HK-2 (cell line): Measurements from ENCODE around the gene NME7.
A peak's percentile ranks its signal among the peaks of the same experiment; 100 is the strongest.
"Not testable (repeated sequence)": the region's sequence is repeated elsewhere in the genome, so short reads cannot be mapped to it uniquely, and the experiment has no call there.

Experiments used
- DNase-seq: peaks from one replicate; pipeline ENCODE4 v3.0.0-alpha.2; 2018; ENCODE audit not compliant: unreplicated experiment

NME7 gene

DNA sequence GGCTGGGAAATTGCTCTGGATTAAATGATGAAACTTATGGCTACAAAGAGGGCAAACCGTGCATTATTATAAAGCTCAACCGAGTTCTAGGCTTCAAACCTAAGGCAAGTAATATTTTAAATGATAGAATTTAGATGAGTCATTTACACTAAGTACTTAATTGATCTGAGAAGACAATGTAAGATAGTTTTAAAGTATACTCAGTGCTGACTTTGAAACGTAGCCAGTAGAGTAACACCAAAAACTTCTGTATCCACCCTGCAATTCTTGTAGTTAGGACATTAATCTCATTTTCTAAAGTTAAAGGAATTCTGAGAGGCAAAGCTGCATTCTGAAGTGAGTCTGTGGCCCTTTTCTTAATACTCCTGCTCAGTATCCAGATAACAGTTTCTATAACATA, 240.3 kb downstream of the NME7 start:
- no peak for DNase-seq

- no peak for DNase-seq
These were observed 241.3 kb downstream of the NME7 start for GRCh38 chr1:169126335-169126734.

DNA sequence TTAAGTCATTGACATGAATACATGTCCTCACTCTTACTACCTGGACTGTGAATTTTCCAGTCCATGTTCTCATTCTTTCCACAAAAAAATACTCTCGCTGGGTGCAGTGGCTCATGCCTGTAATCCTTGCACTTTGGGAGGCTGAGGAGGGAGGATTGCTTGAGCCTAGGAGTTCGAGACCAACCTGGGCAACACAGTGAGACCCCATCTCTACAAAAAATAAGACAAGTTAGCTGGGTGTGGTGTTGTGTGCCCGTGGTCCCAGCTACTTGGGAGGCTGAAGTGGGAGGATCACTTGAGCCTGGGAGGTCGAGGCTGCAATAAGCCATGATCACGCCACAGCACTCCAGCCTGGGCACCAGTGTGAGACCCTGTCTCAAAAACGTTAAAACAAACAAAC, 242.0 kb downstream of the NME7 start:
- not testable (repeated sequence) for DNase-seq

DNA sequence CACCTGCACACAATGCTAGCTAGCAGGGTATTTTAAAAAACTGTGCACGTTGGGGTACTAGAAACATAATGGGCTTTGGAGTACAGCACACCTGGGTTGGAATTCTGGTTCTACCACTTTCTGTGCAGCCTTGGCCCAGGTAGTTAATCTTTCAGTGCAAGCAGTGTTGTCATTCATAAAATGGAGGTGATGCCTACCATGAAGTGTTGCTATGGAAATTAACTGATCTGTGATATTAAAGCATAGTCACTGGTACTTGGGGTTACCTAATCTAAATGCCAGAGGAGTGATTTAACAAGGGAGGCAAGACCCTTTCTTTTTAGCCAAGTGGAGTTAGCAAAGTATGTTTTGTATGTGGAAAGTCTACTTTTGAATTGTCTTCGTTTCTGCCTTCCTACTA, 243.1 kb downstream of the NME7 start:
- no peak for DNase-seq

- DNase-seq, result no peak
These were observed 244.6 kb downstream of the NME7 start for GRCh38 chr1:169122976-169123375.

DNA sequence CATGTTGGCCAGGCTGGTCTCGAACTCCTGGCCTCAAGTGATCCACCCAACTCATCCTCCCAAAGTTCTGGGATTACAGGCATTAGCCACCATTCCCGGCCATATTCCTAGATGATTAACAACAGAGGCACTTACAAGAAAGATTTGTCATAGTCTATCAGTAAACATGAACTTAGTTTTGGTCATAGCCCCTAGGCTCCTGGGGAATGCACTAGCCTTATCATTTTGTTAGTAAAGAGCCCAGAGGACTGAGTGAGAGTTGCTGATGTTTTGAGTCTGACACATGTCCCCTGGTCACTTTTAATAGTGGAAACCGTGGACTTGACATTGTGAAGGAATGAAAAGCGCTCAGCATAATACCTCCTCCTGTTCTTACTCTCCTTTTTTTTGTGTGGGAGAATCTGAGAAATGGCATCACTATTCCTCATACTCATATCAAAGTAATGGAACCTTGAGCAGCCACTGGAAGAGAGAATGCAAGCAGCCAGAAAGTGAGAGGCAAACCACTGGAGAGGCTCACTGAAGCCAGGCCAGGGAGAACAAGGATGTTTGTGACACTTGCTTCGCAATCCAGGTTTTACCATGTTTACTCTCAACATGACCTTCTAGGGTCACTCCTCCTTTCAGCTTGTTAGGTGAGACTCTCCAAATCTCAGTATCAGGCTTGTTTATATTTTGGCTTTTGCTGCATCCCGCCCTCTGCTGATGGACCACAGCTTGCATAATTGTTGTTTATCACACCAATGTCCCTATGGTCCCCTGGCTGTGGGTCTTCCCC, 246.3 kb downstream of the NME7 start:
- DNase-seq, result no peak

GRCh38 chr1:169120066-169120465, 247.5 kb downstream of the NME7 start:
- DNase-seq, result no peak

GRCh38 chr1:169119405-169119804, 248.2 kb downstream of the NME7 start:
- DNase-seq, result no peak

DNA sequence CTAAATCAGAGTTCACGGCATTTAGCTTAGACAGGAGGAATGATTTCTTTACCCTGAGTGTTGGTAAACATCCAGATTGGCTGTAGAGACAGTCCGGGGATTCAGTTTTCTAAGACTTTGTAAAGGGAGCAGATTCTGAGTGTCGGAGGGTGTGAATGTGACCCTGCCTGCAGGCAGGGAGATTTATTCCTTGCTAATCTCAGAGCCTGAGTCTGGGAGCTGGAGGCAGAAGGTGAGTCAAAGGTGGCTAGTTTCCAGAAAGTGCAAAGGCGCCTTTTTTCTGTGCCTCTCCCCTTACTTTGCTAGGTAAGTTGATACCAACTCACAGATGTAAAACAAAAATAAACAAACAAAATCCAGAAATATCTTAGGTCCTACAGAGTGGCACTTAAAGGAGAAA, 249.4 kb downstream of the NME7 start:
- no peak for DNase-seq

GRCh38 chr1:169117599-169117998, 250.0 kb downstream of the NME7 start:
- DNase-seq, result no peak

GRCh38 chr1:169117014-169117413, 250.6 kb downstream of the NME7 start:
- no peak for DNase-seq

DNA sequence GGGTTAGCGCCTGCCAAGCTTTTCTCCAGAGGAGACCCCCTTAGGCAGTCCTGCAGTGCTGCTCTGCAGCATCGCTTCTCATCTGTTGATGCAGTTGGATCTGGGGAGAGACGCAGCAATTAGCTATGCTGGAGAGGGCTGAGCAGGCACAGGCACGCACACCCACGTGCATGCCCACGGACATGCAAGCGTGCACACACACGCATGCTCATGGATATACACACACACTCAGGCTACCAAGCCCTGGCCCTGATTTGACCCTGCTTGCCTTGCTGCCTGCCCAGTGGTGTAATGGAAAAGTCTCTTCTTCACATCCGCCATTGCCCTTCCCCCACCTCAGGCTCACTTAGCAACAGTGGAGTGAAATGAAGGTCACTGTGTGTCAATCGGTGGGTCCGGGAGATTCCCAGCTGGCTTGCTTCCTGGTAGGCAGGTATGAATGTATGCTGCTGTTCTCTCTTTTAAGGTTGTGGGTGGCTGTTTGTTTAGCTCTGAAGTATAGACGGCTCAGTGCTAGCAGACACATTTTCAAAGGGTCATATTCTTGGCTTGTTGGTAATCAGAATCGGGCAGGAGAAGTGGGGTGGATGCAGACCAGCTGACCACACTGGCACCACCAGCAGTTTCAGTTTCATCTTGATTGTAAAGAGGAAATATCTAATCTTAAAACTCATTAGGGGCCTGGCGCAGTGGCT, 251.6 kb downstream of the NME7 start:
- peak; percentile 50 for DNase-seq

- DNase-seq, result peak; percentile 77
These were observed 253.9 kb downstream of the NME7 start for GRCh38 chr1:169113613-169114119.

- no peak for DNase-seq
These were observed 255.4 kb downstream of the NME7 start for GRCh38 chr1:169112241-169112640.

DNA sequence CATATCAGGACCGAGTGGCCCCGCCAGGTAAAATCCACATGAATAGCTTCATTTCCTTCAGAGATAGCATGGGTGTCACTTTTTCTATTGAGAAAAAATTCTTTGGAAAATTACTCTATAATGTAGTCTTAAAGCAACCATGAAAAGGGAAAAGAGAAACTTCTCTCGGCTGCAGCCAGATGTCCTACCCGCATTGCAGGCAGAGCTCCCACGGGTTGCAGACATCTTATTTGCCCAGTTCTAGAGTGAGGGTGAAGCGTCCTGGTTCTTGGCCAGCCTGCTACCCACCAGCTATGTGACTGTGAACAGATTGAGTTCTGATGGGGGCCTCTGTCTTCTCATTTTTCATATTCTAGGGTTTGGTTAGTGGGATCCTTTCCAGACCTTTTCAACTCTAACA, 256.1 kb downstream of the NME7 start:
- no peak for DNase-seq

GRCh38 chr1:169110689-169111447, 256.7 kb downstream of the NME7 start:
- no peak for DNase-seq

GRCh38 chr1:169110236-169110635, 257.4 kb downstream of the NME7 start:
- no peak for DNase-seq

DNA sequence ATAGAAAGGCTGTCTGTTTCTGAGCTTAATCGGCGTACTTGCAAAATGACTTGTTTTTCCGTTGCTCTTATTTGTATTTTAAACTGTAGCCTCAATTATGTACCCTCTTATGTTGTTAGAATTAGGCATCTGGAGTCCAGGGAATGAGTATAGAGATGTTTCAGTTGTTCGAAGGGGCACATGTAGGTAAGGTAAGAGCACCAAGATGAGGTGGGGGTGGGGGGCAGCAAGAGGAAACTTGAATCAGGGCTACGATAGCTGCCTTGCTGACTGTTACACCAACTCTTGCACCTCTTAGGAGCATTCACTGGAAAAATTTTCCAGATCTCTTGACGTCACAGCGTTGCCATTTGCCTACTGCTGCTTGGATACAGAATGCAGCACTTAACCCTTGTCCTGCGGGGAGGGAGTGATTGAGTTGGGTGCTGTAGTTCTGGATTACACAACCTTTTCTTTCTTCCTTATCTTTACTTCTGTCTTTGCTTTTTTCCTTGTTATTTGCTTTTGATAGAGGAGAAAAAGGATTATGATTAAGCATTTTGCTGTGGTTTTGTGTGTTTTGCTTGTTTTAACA, 257.9 kb downstream of the NME7 start:
- DNase-seq, result peak; percentile 53

- no peak for DNase-seq
These were observed 258.6 kb downstream of the NME7 start for GRCh38 chr1:169108863-169109560.

- no peak for DNase-seq
These were observed 259.4 kb downstream of the NME7 start for GRCh38 chr1:169108223-169108622.

DNA sequence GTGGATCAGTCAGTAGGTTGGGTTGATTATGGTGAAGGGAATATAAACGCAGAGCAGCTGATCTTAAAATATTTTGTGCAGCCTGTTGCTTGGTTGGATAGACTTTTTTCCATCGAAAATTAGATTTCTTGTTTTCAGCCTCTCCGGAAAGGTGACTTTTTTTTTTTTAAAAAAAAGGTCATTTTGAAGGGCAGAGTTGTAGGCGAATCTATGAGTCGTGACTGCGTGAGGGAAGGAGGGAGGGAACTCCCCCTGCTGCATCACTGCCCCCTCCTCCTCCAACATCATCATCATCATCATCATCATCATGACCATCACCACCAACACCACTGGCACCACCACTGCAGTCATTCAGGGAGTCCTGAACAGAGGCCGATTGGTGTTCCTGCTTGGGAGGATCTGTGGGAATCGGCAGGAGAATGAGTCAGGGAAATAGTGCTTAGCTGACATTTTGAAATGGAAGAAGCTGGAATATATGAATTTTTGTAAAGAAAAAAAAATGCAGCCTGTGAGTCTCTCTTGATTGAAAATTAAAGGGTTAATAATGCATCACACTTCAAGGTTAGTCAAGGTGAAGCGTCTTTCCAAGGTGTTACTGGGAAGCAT, 259.9 kb downstream of the NME7 start:
- DNase-seq, result peak; percentile 56
